ENCODE results near the gene EBPL. TPM values are rescaled to one million over a fixed set of nuclear protein-coding genes. Genes with fewer than 3 reads are reported as not detected.
A peak's percentile ranks its signal among the peaks of the same experiment; 100 is the strongest.

The EBPL gene
- total and polyA plus RNA-seq, 9 donors = 16.4 to 34.2 (median 26.1) TPM

GRCh38 chr13:49638744-49639072 is 52.6 kb downstream of the EBPL start:
- no peaks in the 10 kb centered on the region for H3K27me3 ChIP-seq (ENCODE audit: control insufficient read depth, insufficient read depth, low read length)
- H3K4me1 ChIP-seq (ENCODE audit: control insufficient read depth, insufficient read depth, low read length) = peaks cover 6% of the 10 kb centered on the region
- no peak overlapping the region for H3K27ac ChIP-seq (ENCODE audit: low read length)
- H3K36me3 ChIP-seq (ENCODE audit: control insufficient read depth, insufficient read depth, low read length) = no peaks in the 10 kb centered on the region
- WGBS (ENCODE audit: insufficient coverage) = 83% methylated on average over 2 of the region's 2 CpGs
- no peak for DNase-seq
- no peaks in the 10 kb centered on the region for H3K9me3 ChIP-seq (replicated peaks; ENCODE audit: control insufficient read depth, low read depth, low read length)
- H3K4me3 ChIP-seq (ENCODE audit: low read length) = no peak overlapping the region

DNA sequence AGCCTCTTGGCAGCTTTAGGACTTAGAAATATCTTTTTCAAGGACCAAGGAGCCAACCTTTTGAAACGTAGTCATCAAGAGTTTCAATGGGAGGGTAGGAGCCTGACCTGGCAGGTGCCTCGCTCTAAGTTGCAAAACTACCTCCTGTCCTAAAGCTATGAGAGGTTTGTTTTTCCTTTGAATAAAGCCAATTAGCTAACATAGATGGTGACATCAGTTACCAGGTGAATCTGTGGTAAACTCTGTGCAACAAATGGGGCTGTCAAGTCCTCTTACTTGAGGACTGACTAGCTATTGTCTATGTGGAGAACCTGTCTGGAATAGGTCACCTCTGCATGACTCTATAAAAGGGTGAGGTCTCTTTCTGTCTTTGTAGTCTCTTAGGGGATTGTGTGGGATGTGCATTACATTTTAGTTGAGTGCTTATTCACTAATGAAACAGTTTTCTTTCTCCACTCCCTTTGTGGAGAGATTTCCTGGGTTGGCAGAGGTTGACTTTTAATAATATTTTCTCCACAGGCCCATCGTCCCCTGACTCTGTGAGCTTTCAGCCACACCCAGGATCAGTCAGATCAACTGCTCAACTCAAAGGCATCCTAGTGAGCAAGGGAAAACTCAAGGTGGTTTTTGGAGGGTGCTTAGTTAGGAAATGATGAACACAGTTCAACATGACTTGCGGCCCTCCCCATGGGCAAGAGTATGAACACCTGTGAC is 53.1 kb downstream of the EBPL start:
- no peaks in the 10 kb centered on the region for H3K9me3 ChIP-seq (replicated peaks; ENCODE audit: control insufficient read depth, low read depth, low read length)
- 100% methylated on average over 1 of the region's 4 CpGs for WGBS (ENCODE audit: insufficient coverage)
- DNase-seq = no peak
- H3K27ac ChIP-seq (ENCODE audit: low read length) = no peak overlapping the region
- H3K4me3 ChIP-seq (ENCODE audit: low read length) = no peak overlapping the region
- peaks cover 6% of the 10 kb centered on the region for H3K4me1 ChIP-seq (ENCODE audit: control insufficient read depth, insufficient read depth, low read length)
- H3K36me3 ChIP-seq (ENCODE audit: control insufficient read depth, insufficient read depth, low read length) = no peaks in the 10 kb centered on the region
- H3K27me3 ChIP-seq (ENCODE audit: control insufficient read depth, insufficient read depth, low read length) = no peaks in the 10 kb centered on the region

DNA sequence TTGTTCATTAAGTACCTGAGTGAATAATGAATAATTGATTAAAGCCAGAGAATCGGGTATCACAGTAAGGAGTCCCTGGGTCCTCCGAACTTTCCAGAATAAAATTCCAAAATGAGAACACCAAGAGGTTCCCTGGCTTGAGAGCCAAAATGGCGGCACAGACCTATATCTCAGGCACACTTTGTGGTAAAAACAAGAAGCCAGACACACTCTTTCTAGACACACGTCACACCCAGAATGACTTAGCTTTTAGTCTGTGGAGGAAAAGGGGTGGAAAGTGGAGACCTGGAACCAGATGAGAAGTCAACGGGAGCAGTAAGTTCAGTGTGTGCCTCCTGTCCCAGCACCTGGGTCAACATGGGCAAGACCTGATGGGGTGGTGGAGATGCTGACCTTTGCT is 54.6 kb downstream of the EBPL start:
- H3K27ac ChIP-seq (ENCODE audit: low read length) = no peak overlapping the region
- no peaks in the 10 kb centered on the region for H3K27me3 ChIP-seq (ENCODE audit: control insufficient read depth, insufficient read depth, low read length)
- no peaks in the 10 kb centered on the region for H3K36me3 ChIP-seq (ENCODE audit: control insufficient read depth, insufficient read depth, low read length)
- no peak for DNase-seq
- peaks cover 6% of the 10 kb centered on the region for H3K4me1 ChIP-seq (ENCODE audit: control insufficient read depth, insufficient read depth, low read length)
- WGBS (ENCODE audit: insufficient coverage) = 100% methylated on average over 2 of the region's 5 CpGs
- H3K9me3 ChIP-seq (replicated peaks; ENCODE audit: control insufficient read depth, low read depth, low read length) = no peaks in the 10 kb centered on the region
- no peak overlapping the region for H3K4me3 ChIP-seq (ENCODE audit: low read length)

GRCh38 chr13:49635599-49636433 is 55.5 kb downstream of the EBPL start:
- no peaks in the 10 kb centered on the region for H3K9me3 ChIP-seq (replicated peaks; ENCODE audit: control insufficient read depth, low read depth, low read length)
- 53% methylated on average over 7 of the region's 10 CpGs for WGBS (ENCODE audit: insufficient coverage)
- H3K36me3 ChIP-seq (ENCODE audit: control insufficient read depth, insufficient read depth, low read length) = no peaks in the 10 kb centered on the region
- H3K4me1 ChIP-seq (ENCODE audit: control insufficient read depth, insufficient read depth, low read length) = peaks cover 6% of the 10 kb centered on the region
- no peak overlapping the region for H3K27ac ChIP-seq (ENCODE audit: low read length)
- DNase-seq = peak; percentile 85
- no peaks in the 10 kb centered on the region for H3K27me3 ChIP-seq (ENCODE audit: control insufficient read depth, insufficient read depth, low read length)
- H3K4me3 ChIP-seq (ENCODE audit: low read length) = no peak overlapping the region

GRCh38 chr13:49633710-49634109 is 57.6 kb downstream of the EBPL start:
- no peak overlapping the region for H3K27ac ChIP-seq (ENCODE audit: low read length)
- no CpG with 5 or more reads among the region's 4 CpGs for WGBS (ENCODE audit: insufficient coverage)
- H3K9me3 ChIP-seq (replicated peaks; ENCODE audit: control insufficient read depth, low read depth, low read length) = no peaks in the 10 kb centered on the region
- DNase-seq = no peak
- no peaks in the 10 kb centered on the region for H3K36me3 ChIP-seq (ENCODE audit: control insufficient read depth, insufficient read depth, low read length)
- no peak overlapping the region for H3K4me3 ChIP-seq (ENCODE audit: low read length)
- H3K27me3 ChIP-seq (ENCODE audit: control insufficient read depth, insufficient read depth, low read length) = no peaks in the 10 kb centered on the region
- H3K4me1 ChIP-seq (ENCODE audit: control insufficient read depth, insufficient read depth, low read length) = peaks cover 6% of the 10 kb centered on the region

DNA sequence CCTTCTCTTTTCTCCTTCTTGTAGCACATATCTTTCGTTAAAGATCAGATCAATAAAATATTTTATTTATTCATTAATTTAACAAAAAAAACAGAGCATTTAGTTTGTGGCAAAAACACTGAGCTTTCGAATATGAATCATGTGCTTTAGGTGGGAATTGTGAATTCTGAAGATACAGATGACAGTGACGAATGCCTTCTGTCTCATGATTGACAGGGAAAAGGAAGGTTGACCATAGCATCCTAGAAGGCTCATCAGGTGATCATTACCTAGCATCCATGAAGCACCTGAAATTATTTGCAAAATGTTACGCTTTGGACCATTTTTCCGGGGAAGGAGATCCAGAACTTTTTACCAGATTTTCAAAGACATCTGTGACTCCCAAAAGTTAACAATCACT is 59.1 kb downstream of the EBPL start:
- peaks cover 6% of the 10 kb centered on the region for H3K4me1 ChIP-seq (ENCODE audit: control insufficient read depth, insufficient read depth, low read length)
- no CpG with 5 or more reads among the region's 5 CpGs for WGBS (ENCODE audit: insufficient coverage)

GRCh38 chr13:49630580-49630979 is 60.7 kb downstream of the EBPL start:
- no peak for DNase-seq
- no peak overlapping the region for H3K27ac ChIP-seq (ENCODE audit: low read length)
- no peaks in the 10 kb centered on the region for H3K36me3 ChIP-seq (ENCODE audit: control insufficient read depth, insufficient read depth, low read length)
- no peaks in the 10 kb centered on the region for H3K9me3 ChIP-seq (replicated peaks; ENCODE audit: control insufficient read depth, low read depth, low read length)
- WGBS (ENCODE audit: insufficient coverage) = 88% methylated on average over 16 of the region's 16 CpGs
- H3K4me3 ChIP-seq (ENCODE audit: low read length) = no peak overlapping the region
- peaks cover 3% of the 10 kb centered on the region for H3K4me1 ChIP-seq (ENCODE audit: control insufficient read depth, insufficient read depth, low read length)
- no peaks in the 10 kb centered on the region for H3K27me3 ChIP-seq (ENCODE audit: control insufficient read depth, insufficient read depth, low read length)

More for the DNA sequence above, 59.1 kb downstream of the EBPL start:
- H3K9me3 ChIP-seq (replicated peaks; ENCODE audit: control insufficient read depth, low read depth, low read length) = no peaks in the 10 kb centered on the region
- no peaks in the 10 kb centered on the region for H3K36me3 ChIP-seq (ENCODE audit: control insufficient read depth, insufficient read depth, low read length)
- no peak overlapping the region for H3K4me3 ChIP-seq (ENCODE audit: low read length)
- H3K27me3 ChIP-seq (ENCODE audit: control insufficient read depth, insufficient read depth, low read length) = no peaks in the 10 kb centered on the region
- no peak overlapping the region for H3K27ac ChIP-seq (ENCODE audit: low read length)
- DNase-seq = no peak

GRCh38 chr13:49629947-49630346 is 61.3 kb downstream of the EBPL start:
- peaks cover 1% of the 10 kb centered on the region for H3K4me1 ChIP-seq (ENCODE audit: control insufficient read depth, insufficient read depth, low read length)
- no peak for DNase-seq
- no peak overlapping the region for H3K4me3 ChIP-seq (ENCODE audit: low read length)
- 74% methylated on average over 2 of the region's 4 CpGs for WGBS (ENCODE audit: insufficient coverage)
- H3K9me3 ChIP-seq (replicated peaks; ENCODE audit: control insufficient read depth, low read depth, low read length) = no peaks in the 10 kb centered on the region
- no peaks in the 10 kb centered on the region for H3K36me3 ChIP-seq (ENCODE audit: control insufficient read depth, insufficient read depth, low read length)
- H3K27ac ChIP-seq (ENCODE audit: low read length) = no peak overlapping the region
- H3K27me3 ChIP-seq (ENCODE audit: control insufficient read depth, insufficient read depth, low read length) = no peaks in the 10 kb centered on the region

GRCh38 chr13:49629196-49629938 is 61.9 kb downstream of the EBPL start:
- no peak for DNase-seq
- no peaks in the 10 kb centered on the region for H3K27me3 ChIP-seq (ENCODE audit: control insufficient read depth, insufficient read depth, low read length)
- no peak overlapping the region for H3K4me3 ChIP-seq (ENCODE audit: low read length)
- H3K4me1 ChIP-seq (ENCODE audit: control insufficient read depth, insufficient read depth, low read length) = no peaks in the 10 kb centered on the region
- H3K36me3 ChIP-seq (ENCODE audit: control insufficient read depth, insufficient read depth, low read length) = no peaks in the 10 kb centered on the region
- 86% methylated on average over 1 of the region's 8 CpGs for WGBS (ENCODE audit: insufficient coverage)
- no peaks in the 10 kb centered on the region for H3K9me3 ChIP-seq (replicated peaks; ENCODE audit: control insufficient read depth, low read depth, low read length)
- H3K27ac ChIP-seq (ENCODE audit: low read length) = no peak overlapping the region

Data from muscle of leg (tissue), 11 donors.